Measurements from ENCODE around the gene HIPK2. TPM values are rescaled to one million over a fixed set of nuclear protein-coding genes. Genes with fewer than 3 reads are reported as not detected.

HIPK2 gene
- total RNA-seq, 1 donor from 2014 or later, result 45.1 TPM

DNA sequence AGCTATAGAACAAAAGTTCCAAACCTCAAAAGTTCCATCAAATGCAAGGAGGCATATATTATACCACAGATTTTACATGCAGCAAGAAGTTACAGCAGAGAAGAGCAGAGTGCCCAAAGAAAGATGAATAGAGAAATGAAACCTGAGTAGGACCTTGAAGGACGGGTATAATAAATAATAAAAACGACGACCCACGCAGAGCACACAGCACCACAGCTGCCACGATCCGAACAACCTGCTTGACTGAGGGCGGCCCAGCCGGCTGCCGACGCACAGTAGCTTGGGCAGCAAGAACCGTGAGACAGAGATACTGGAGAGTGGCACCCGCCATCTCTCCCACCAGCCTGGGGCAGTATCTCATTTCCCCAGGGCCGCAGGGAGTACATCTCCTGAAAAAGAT, 79.0 kb downstream of the HIPK2 start:
- no peak overlapping the region for H3K4me3 ChIP-seq (ENCODE audit: low read depth, low read length)
- DNase-seq (ENCODE audit: low read depth), result no peak
- no peak for TF ChIP-seq CTCF (conservative IDR thresholded peaks at IDR 0.05; ENCODE audit: low read depth, low read length)

- TF ChIP-seq CTCF (conservative IDR thresholded peaks at IDR 0.05; ENCODE audit: low read depth, low read length), result no peak
- no peak for DNase-seq (ENCODE audit: low read depth)
- no peak overlapping the region for H3K4me3 ChIP-seq (ENCODE audit: low read depth, low read length)
Measured at GRCh38 chr7:139698278-139698677, 79.5 kb downstream of the HIPK2 start.

DNA sequence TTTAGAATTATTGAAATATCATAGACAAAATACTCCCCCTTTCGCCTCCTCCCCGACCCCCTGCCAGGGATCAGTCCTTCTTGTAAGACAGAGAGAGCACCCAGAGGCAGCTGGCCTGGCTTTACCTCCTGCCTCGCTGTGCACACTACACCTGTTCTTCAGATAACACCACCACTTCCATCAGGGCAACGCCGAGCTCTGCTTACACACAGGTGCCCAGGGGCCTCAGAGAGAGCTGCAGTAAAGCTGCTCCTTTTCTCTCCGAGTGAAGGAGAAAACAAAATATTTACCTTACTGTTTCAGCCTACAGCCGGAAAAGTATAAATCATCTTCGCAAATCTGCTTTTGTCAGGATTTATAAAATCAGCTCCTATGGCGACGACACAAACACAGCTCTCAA, 80.7 kb downstream of the HIPK2 start:
- DNase-seq (ENCODE audit: low read depth), result no peak
- TF ChIP-seq CTCF (conservative IDR thresholded peaks at IDR 0.05; ENCODE audit: low read depth, low read length), result no peak

GRCh38 chr7:139696552-139696951, 81.2 kb downstream of the HIPK2 start:
- no peak for TF ChIP-seq CTCF (conservative IDR thresholded peaks at IDR 0.05; ENCODE audit: low read depth, low read length)
- DNase-seq (ENCODE audit: low read depth), result no peak
- H3K4me3 ChIP-seq (ENCODE audit: low read depth, low read length), result no peak overlapping the region

More for the DNA sequence above, 80.7 kb downstream of the HIPK2 start:
- no peak overlapping the region for H3K4me3 ChIP-seq (ENCODE audit: low read depth, low read length)

GRCh38 chr7:139695588-139695987, 82.2 kb downstream of the HIPK2 start:
- no peak overlapping the region for H3K4me3 ChIP-seq (ENCODE audit: low read depth, low read length)
- no peak for TF ChIP-seq CTCF (conservative IDR thresholded peaks at IDR 0.05; ENCODE audit: low read depth, low read length)
- no peak for DNase-seq (ENCODE audit: low read depth)

GRCh38 chr7:139695051-139695450, 82.7 kb downstream of the HIPK2 start:
- no peak for DNase-seq (ENCODE audit: low read depth)
- TF ChIP-seq CTCF (conservative IDR thresholded peaks at IDR 0.05; ENCODE audit: low read depth, low read length), result no peak

DNA sequence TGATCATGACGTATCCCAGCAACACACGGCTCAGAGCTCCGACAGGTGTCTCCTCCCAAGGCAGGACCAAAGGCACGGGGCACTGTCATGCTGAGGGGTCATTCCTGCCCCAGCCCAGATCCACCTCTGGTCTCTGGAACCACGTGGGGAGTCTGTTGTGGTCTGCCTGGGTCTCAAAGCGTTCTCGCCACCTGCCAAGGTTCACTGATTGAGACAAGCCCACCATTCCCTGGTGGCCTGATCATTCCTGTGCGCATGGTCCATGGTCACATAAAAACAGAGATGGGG, 83.5 kb downstream of the HIPK2 start:
- no peak for DNase-seq (ENCODE audit: low read depth)
- no peak for TF ChIP-seq CTCF (conservative IDR thresholded peaks at IDR 0.05; ENCODE audit: low read depth, low read length)
- no peak overlapping the region for H3K4me3 ChIP-seq (ENCODE audit: low read depth, low read length)

More at GRCh38 chr7:139695051-139695450, 82.7 kb downstream of the HIPK2 start:
- no peak overlapping the region for H3K4me3 ChIP-seq (ENCODE audit: low read depth, low read length)

Data from epithelial cell of proximal tubule (primary cell).